Astrocyte of the spinal cord (primary cell): ENCODE data around the gene TEX14.
A peak's percentile ranks its signal among the peaks of the same experiment; 100 is the strongest.
"Not testable (repeated sequence)": the region's sequence is repeated elsewhere in the genome, so short reads cannot be mapped to it uniquely, and the experiment has no call there.

ENCODE experiments used
- DNase-seq: peaks from one replicate; pipeline ENCODE4 v3.0.0; 2011; ENCODE audit warnings: low read depth, low spot score
- H3K4me3 ChIP-seq: 2 replicates; pipeline ENCODE4 v1.5.1; 2011; ENCODE audit warnings: low read depth, mild to moderate bottlenecking, low read length, moderate library complexity
- in situ Hi-C: cut with HindIII; loops from 2 replicates; pipeline ENCODE4 v1.10.0; 2017; ENCODE audit warnings: low sequenced_read_pairs
- TF ChIP-seq, protein P1 (sequence below): IDR thresholded peaks from 2 replicates; pipeline ENCODE4 v1.5.1; 2012; ENCODE audit warnings: low read depth, mild to moderate bottlenecking, low read length, inconsistent platforms

The TEX14 gene

GRCh38 chr17:58692239-58693055 is 602 bp upstream of the TEX14 start, which contains the start of gene RAD51C:
TSS of gene RAD51C (plus strand) at chr17:58692602. CDS start at chr17:58692644, 42 bp downstream.
- in situ Hi-C loops = no loop called here

GRCh38 chr17:58690033-58690432 is 1.8 kb downstream of the TEX14 start:
- in situ Hi-C loops = not testable (repeated sequence)

More at GRCh38 chr17:58692239-58693055, 602 bp upstream of the TEX14 start, which contains the start of gene RAD51C:
- H3K4me3 ChIP-seq = peak within 1 kb of the TSS; percentile 81
- TF ChIP-seq, protein P1, sequence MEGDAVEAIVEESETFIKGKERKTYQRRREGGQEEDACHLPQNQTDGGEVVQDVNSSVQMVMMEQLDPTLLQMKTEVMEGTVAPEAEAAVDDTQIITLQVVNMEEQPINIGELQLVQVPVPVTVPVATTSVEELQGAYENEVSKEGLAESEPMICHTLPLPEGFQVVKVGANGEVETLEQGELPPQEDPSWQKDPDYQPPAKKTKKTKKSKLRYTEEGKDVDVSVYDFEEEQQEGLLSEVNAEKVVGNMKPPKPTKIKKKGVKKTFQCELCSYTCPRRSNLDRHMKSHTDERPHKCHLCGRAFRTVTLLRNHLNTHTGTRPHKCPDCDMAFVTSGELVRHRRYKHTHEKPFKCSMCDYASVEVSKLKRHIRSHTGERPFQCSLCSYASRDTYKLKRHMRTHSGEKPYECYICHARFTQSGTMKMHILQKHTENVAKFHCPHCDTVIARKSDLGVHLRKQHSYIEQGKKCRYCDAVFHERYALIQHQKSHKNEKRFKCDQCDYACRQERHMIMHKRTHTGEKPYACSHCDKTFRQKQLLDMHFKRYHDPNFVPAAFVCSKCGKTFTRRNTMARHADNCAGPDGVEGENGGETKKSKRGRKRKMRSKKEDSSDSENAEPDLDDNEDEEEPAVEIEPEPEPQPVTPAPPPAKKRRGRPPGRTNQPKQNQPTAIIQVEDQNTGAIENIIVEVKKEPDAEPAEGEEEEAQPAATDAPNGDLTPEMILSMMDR = peak; percentile 1
- DNase-seq = peak; percentile 86

DNA sequence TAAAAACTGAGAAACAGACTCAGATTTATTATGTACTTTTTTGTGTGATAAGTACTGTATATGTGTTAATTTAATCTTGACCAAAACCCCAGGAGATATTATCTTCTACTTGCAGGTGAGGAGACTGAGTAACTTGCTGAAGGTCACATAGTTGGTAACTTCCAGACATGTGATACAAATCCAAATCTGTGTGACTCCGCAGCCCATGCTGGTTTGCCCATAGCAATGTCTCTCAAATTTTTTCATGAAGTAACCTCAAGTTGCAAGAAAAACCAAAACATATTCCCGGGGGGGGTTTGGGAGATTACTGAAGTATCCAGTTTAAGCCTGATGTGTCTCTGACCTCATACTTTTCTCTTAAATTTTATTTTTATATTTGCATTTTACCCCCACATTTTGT is 3.3 kb downstream of the TEX14 start:
- no peak for DNase-seq
- in situ Hi-C loops = no loop called here
- no peak overlapping the region for H3K4me3 ChIP-seq
- TF ChIP-seq, protein P1 = no peak

More at GRCh38 chr17:58690033-58690432, 1.8 kb downstream of the TEX14 start:
- not testable (repeated sequence) for H3K4me3 ChIP-seq, DNase-seq

GRCh38 chr17:58686980-58687379 is 4.9 kb downstream of the TEX14 start:
- TF ChIP-seq, protein P1 = no peak
- in situ Hi-C loops = no loop called here
- H3K4me3 ChIP-seq = no peak overlapping the region
- DNase-seq = no peak

- in situ Hi-C loops, H3K4me3 ChIP-seq, DNase-seq: not testable (repeated sequence)
Observed at GRCh38 chr17:58684462-58684861, 7.4 kb downstream of the TEX14 start.

GRCh38 chr17:58684003-58684402 is 7.8 kb downstream of the TEX14 start:
- no peak overlapping the region for H3K4me3 ChIP-seq
- DNase-seq = no peak
- in situ Hi-C loops = no loop called here
- TF ChIP-seq, protein P1 = no peak

DNA sequence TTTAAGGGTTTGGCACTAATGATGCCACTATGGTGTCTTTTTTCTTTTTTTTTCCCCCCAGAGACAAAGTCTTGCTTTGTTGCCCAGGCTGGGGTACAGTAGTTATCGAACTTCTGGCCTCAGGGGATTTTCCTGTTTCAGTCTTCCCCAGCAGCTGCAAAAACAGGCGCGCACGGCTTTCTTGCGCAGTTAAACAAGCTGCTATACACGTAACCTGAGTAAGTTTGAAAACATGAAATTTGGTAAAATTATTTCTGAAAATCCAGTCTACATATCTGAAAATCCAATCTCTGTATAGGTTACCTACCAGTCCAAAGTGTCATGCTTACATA is 11.8 kb downstream of the TEX14 start:
- TF ChIP-seq, protein P1 = no peak
- DNase-seq = no peak
- H3K4me3 ChIP-seq = no peak overlapping the region
- in situ Hi-C loops = no loop called here
